GM12891 (cell line): ENCODE data around the gene SYNPO2.
"Not testable (repeated sequence)": the region's sequence is repeated elsewhere in the genome, so short reads cannot be mapped to it uniquely, and the experiment has no call there.

Experiments
- PAX5 ChIP-seq: IDR thresholded peaks from 2 replicates; pipeline ENCODE4 v1.6.1; 2011; ENCODE audit warnings: low read length, moderate library complexity, mild to moderate bottlenecking; ENCODE audit not compliant: insufficient read depth, severe bottlenecking
- POLR2A ChIP-seq: IDR thresholded peaks from 2 replicates; pipeline ENCODE4 v1.6.1; 2011; ENCODE audit warnings: low read depth, low read length, control low read depth

DNA sequence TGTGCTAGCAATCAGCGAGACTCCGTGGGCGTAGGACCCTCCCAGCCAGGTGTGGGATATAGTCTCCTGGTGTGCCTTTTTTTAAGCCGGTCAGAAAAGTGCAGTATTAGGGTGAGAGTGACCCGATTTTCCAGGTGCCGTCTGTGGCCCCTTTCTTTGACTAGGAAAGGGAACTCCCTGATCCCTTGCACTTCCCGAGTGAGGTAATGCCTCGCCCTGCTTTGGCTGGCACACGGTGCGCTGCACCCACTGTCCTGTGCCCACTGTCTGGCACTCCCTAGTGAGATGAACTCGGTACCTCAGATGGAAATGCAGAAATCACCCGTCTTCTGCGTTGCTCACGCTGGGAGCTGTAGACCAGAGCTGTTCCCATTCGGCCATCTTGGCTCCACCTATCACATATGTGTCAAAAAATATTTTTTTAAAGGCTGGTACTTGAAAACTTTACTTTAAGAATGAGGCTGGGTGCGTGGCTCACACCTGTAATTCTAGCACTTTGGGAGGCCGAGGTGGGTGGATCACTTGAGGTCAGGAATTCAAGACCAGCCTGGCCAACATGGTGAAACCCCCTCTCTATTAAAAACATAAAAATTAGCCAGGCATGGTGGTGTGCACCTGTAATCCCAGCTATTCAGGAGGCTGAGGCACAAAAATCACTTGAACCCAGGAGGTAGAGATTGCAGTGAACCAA is 179.2 kb downstream of the SYNPO2 start:
- TF ChIP-seq POLR2A, PAX5: not testable (repeated sequence)
